Ovary (tissue), 3 donors: Measurements from ENCODE around the gene FARP1.

Experiments used
- CTCF ChIP-seq, 3 donors: fragments of 450-650 bp in 2 of 3; fragments of 200-600 bp in 1 of 3; IDR thresholded peaks; one replicate each; pipeline versions ENCODE4 v1.5.1 to v1.8.0; 2016 to 2022; ENCODE audit warnings: antibody characterized with exemption in 3 of 3, mild to moderate bottlenecking in 1 of 3
- EP300 ChIP-seq: sonication (generic); formaldehyde crosslinking; IDR thresholded peaks from one replicate; pipeline ENCODE4 v1.6.1; 2017; ENCODE audit warnings: antibody characterized with exemption
- donor health status: DM: no; HTN: no; CAD: no.

GRCh38 chr13:98269386-98269785, 126.5 kb downstream of the FARP1 start:
- TF ChIP-seq CTCF (IDR thresholded peaks at IDR 0.05) (no peak), EP300 (no peak)
